BJ (cell line): Measurements from ENCODE around the gene ACOD1. TPM values are rescaled to one million over a fixed set of nuclear protein-coding genes. Genes with fewer than 3 reads are reported as not detected.

ENCODE experiments used
- CTCF ChIA-PET: fragments of 350-600 bp; formaldehyde crosslinking; extraction: SDS; loops from one replicate; lab custom pipeline; 2021; ENCODE audit warnings: antibody characterized with exemption, inconsistent platforms; lab: Yijun Ruan, JAX
- POLR2A ChIA-PET: fragments of 300-600 bp; sonication (Branson Sonifier 250); formaldehyde crosslinking; extraction: SDS; loops from one replicate; lab custom pipeline; 2021; ENCODE audit warnings: antibody characterized with exemption; lab: Charles Lee
- DNase-seq: peaks from one replicate; pipeline ENCODE4 v3.0.0-alpha.2; 2011; ENCODE audit warnings: low read depth
- H3K27me3 ChIP-seq: 2 replicates; pipeline ENCODE4 v1.6.0; 2011; ENCODE audit warnings: low read length; ENCODE audit not compliant: control insufficient read depth, insufficient read depth
- H3K36me3 ChIP-seq: 2 replicates; pipeline ENCODE4 v1.5.1; 2011; ENCODE audit warnings: low read length; ENCODE audit not compliant: control insufficient read depth, insufficient read depth
- H3K4me3 ChIP-seq: 2 replicates; pipeline ENCODE4 v1.5.1; 2011; ENCODE audit warnings: low read depth, mild to moderate bottlenecking, control low read depth, low read length
- CTCF ChIP-seq: IDR thresholded peaks from 2 replicates; pipeline ENCODE4 v1.5.1; 2011; ENCODE audit warnings: low read depth, mild to moderate bottlenecking, control low read depth, inconsistent platforms, low read length, moderate library complexity; ENCODE audit not compliant: insufficient read depth
- polyA plus RNA-seq: library from polyadenylated mRNA; depleted of rRNA; stranded (reverse); fragments of >200 nt; gene quantifications from 2 replicates; pipeline ENCODE4 v1.2.3, GENCODE V29; 2011

Gene ACOD1
- polyA plus RNA-seq, 1 experiment: not detected

- no peaks in the 10 kb centered on the region for H3K36me3 ChIP-seq
- H3K4me3 ChIP-seq: no peak overlapping the region
- peaks cover 2% of the 10 kb centered on the region; the same call in 1 of the 2 replicates for H3K27me3 ChIP-seq
- ChIA-PET POLR2A (no interaction called here), CTCF (interaction anchor here (1.4 kb wide), 1 partner anchor 13 kb away, joined by 7 read pairs; no protein-coding TSS in a partner anchor)
- DNase-seq: no peak
- TF ChIP-seq CTCF: no peak
Measured at GRCh38 chr13:76967031-76967430, 18.7 kb downstream of the ACOD1 start.

- ChIA-PET POLR2A (no interaction called here), CTCF (interaction anchor here (1.4 kb wide), 1 partner anchor 12 kb away, joined by 7 read pairs; no protein-coding TSS in a partner anchor)
- Histone ChIP-seq H3K4me3 (no peak overlapping the region), H3K27me3 (peaks cover 4% of the 10 kb centered on the region; the same call in 1 of the 2 replicates), H3K36me3 (no peaks in the 10 kb centered on the region)
- no peak for TF ChIP-seq CTCF
- no peak for DNase-seq
Measured at GRCh38 chr13:76968041-76968440, 19.7 kb downstream of the ACOD1 start.

GRCh38 chr13:76969488-76970365, 21.4 kb downstream of the ACOD1 start:
- POLR2A ChIA-PET: interaction anchor here (0.7 kb wide), 1 partner anchor 16 kb away, joined by 10 read pairs; no protein-coding TSS in a partner anchor
- CTCF ChIA-PET: interaction anchor here (0.6 to 3.2 kb wide), 2 partner anchors 10 to 578 kb away, joined by 3 to 27 read pairs; no protein-coding TSS in a partner anchor

GRCh38 chr13:76971215-76971614, 22.9 kb downstream of the ACOD1 start:
- no peaks in the 10 kb centered on the region for H3K36me3 ChIP-seq
- ChIA-PET POLR2A (no interaction called here), CTCF (interaction anchor here (1.4 to 3.2 kb wide), 3 partner anchors 9 to 31 kb away, joined by 3 to 27 read pairs (median 4); no protein-coding TSS in a partner anchor)
- H3K4me3 ChIP-seq: no peak overlapping the region
- no peak for TF ChIP-seq CTCF
- peaks cover 6% of the 10 kb centered on the region for H3K27me3 ChIP-seq
- DNase-seq: no peak

More at GRCh38 chr13:76969488-76970365, 21.4 kb downstream of the ACOD1 start:
- Histone ChIP-seq H3K4me3 (no peak overlapping the region), H3K27me3 (peaks cover 6% of the 10 kb centered on the region), H3K36me3 (no peaks in the 10 kb centered on the region)
- TF ChIP-seq CTCF: no peak
- DNase-seq: no peak
